ENCODE data around the gene NDUFAF7. TPM values are rescaled to one million over a fixed set of nuclear protein-coding genes. Genes with fewer than 3 reads are reported as not detected.

Gene NDUFAF7
- total and polyA plus RNA-seq, 9 of the 15 experiments (the other 6 are each of a cell fraction or from before 2014, with no cell fraction given): 14.9 to 41.6 (median 23.9) TPM

Other genes with a start within 250 kb of the NDUFAF7 start
Only the 7 nearest of the 8 such genes appear.
- 10.0 and 11.3 TPM in 2 replicates for gene GPATCH11, start 147.1 kb upstream of the NDUFAF7 start, total RNA-seq (2014; rRNA removed)
- gene GPATCH11, start 147.1 kb upstream of the NDUFAF7 start, total RNA-seq (2014; rRNA removed; fragmentation: Illumina TruSeq; extraction: Trizol): 23.9 and 27.1 TPM in 2 replicates
- 20.0 and 22.8 TPM in 2 replicates for gene GPATCH11, start 147.1 kb upstream of the NDUFAF7 start, total RNA-seq (2015; rRNA removed; fragmentation: Illumina TruSeq; extraction: Trizol)
- gene GPATCH11, start 147.1 kb upstream of the NDUFAF7 start, total RNA-seq (2021): 9.9 and 10.5 TPM in 2 replicates
- 12.9 and 18.1 TPM in 2 replicates for gene GPATCH11, start 147.1 kb upstream of the NDUFAF7 start, polyA plus RNA-seq (2011; rRNA removed)
- gene GPATCH11, start 147.1 kb upstream of the NDUFAF7 start, polyA plus RNA-seq (2014; fragmentation: Illumina TruSeq; extraction: Trizol): 18.2 and 21.5 TPM in 2 replicates
- gene GPATCH11, start 147.1 kb upstream of the NDUFAF7 start, polyA plus RNA-seq (2014; fragmentation: Nextera tagmentation; extraction: Ambion mirVana): 10 to 100 TPM in 1 of 2 experiments, 1 to 10 TPM in 1; 7.9 to 11.3 TPM
- 15.2 and 15.6 TPM in 2 replicates for gene GPATCH11, start 147.1 kb upstream of the NDUFAF7 start, polyA plus RNA-seq (2014; rRNA removed)
- 6.8 and 11.6 TPM in 2 replicates for gene EIF2AK2, start 74.7 kb upstream of the NDUFAF7 start, total RNA-seq (2014; rRNA removed)
- gene EIF2AK2, start 74.7 kb upstream of the NDUFAF7 start, total RNA-seq (2014; rRNA removed; fragmentation: Illumina TruSeq; extraction: Trizol): 18.8 and 23.2 TPM in 2 replicates
- gene EIF2AK2, start 74.7 kb upstream of the NDUFAF7 start, total RNA-seq (2015; rRNA removed; fragmentation: Illumina TruSeq; extraction: Trizol): 15.6 and 18.8 TPM in 2 replicates
- gene EIF2AK2, start 74.7 kb upstream of the NDUFAF7 start, total RNA-seq (2021): 17.2 and 17.6 TPM in 2 replicates
- 10.8 and 13.3 TPM in 2 replicates for gene EIF2AK2, start 74.7 kb upstream of the NDUFAF7 start, polyA plus RNA-seq (2011; rRNA removed)
- 14.7 and 19.5 TPM in 2 replicates for gene EIF2AK2, start 74.7 kb upstream of the NDUFAF7 start, polyA plus RNA-seq (2014; fragmentation: Illumina TruSeq; extraction: Trizol)
- 1 to 10 TPM; 3.8 to 5.6 TPM for gene EIF2AK2, start 74.7 kb upstream of the NDUFAF7 start, polyA plus RNA-seq (2014; fragmentation: Nextera tagmentation; extraction: Ambion mirVana)
- 10.7 and 12.5 TPM in 2 replicates for gene EIF2AK2, start 74.7 kb upstream of the NDUFAF7 start, polyA plus RNA-seq (2014; rRNA removed)
- gene SULT6B1, start 43.0 kb upstream of the NDUFAF7 start, total RNA-seq (2014; rRNA removed): not detected in 2 replicates
- gene SULT6B1, start 43.0 kb upstream of the NDUFAF7 start, total RNA-seq (2014; rRNA removed; fragmentation: Illumina TruSeq; extraction: Trizol): not detected in 2 replicates
- gene SULT6B1, start 43.0 kb upstream of the NDUFAF7 start, total RNA-seq (2015; rRNA removed; fragmentation: Illumina TruSeq; extraction: Trizol): not detected in 2 replicates
- gene SULT6B1, start 43.0 kb upstream of the NDUFAF7 start, total RNA-seq (2021): not detected in 2 replicates
- gene SULT6B1, start 43.0 kb upstream of the NDUFAF7 start, polyA plus RNA-seq (2011; rRNA removed): not detected in 2 replicates
- not detected in 2 replicates for gene SULT6B1, start 43.0 kb upstream of the NDUFAF7 start, polyA plus RNA-seq (2014; fragmentation: Illumina TruSeq; extraction: Trizol)
- not detected for gene SULT6B1, start 43.0 kb upstream of the NDUFAF7 start, polyA plus RNA-seq (2014; fragmentation: Nextera tagmentation; extraction: Ambion mirVana)
- not detected in 2 replicates for gene SULT6B1, start 43.0 kb upstream of the NDUFAF7 start, polyA plus RNA-seq (2014; rRNA removed)
- gene CEBPZOS, start 35.2 kb upstream of the NDUFAF7 start, total RNA-seq (2014; rRNA removed): 19.7 and 21.7 TPM in 2 replicates
- gene CEBPZOS, start 35.2 kb upstream of the NDUFAF7 start, total RNA-seq (2014; rRNA removed; fragmentation: Illumina TruSeq; extraction: Trizol): 41.5 and 46.3 TPM in 2 replicates
- gene CEBPZOS, start 35.2 kb upstream of the NDUFAF7 start, total RNA-seq (2015; rRNA removed; fragmentation: Illumina TruSeq; extraction: Trizol): 28.5 and 32.1 TPM in 2 replicates
- gene CEBPZOS, start 35.2 kb upstream of the NDUFAF7 start, total RNA-seq (2021): 48.0 and 48.9 TPM in 2 replicates
- gene CEBPZOS, start 35.2 kb upstream of the NDUFAF7 start, polyA plus RNA-seq (2011; rRNA removed): 48.8 and 53.7 TPM in 2 replicates
- 46.4 and 59.2 TPM in 2 replicates for gene CEBPZOS, start 35.2 kb upstream of the NDUFAF7 start, polyA plus RNA-seq (2014; fragmentation: Illumina TruSeq; extraction: Trizol)
- gene CEBPZOS, start 35.2 kb upstream of the NDUFAF7 start, polyA plus RNA-seq (2014; fragmentation: Nextera tagmentation; extraction: Ambion mirVana): 10 to 100 TPM; 28.5 to 64.8 TPM
- 46.7 and 62.4 TPM in 2 replicates for gene CEBPZOS, start 35.2 kb upstream of the NDUFAF7 start, polyA plus RNA-seq (2014; rRNA removed)
- gene CEBPZ, start 62 bp upstream of the NDUFAF7 start, total RNA-seq (2014; rRNA removed): 63.5 and 77.1 TPM in 2 replicates
- gene CEBPZ, start 62 bp upstream of the NDUFAF7 start, total RNA-seq (2014; rRNA removed; fragmentation: Illumina TruSeq; extraction: Trizol): 160 and 192 TPM in 2 replicates
- gene CEBPZ, start 62 bp upstream of the NDUFAF7 start, total RNA-seq (2015; rRNA removed; fragmentation: Illumina TruSeq; extraction: Trizol): 111 and 118 TPM in 2 replicates
- gene CEBPZ, start 62 bp upstream of the NDUFAF7 start, total RNA-seq (2021): 84.9 and 91.4 TPM in 2 replicates
- gene CEBPZ, start 62 bp upstream of the NDUFAF7 start, polyA plus RNA-seq (2011; rRNA removed): 30.2 and 49.7 TPM in 2 replicates
- 74.8 and 82.8 TPM in 2 replicates for gene CEBPZ, start 62 bp upstream of the NDUFAF7 start, polyA plus RNA-seq (2014; fragmentation: Illumina TruSeq; extraction: Trizol)
- gene CEBPZ, start 62 bp upstream of the NDUFAF7 start, polyA plus RNA-seq (2014; fragmentation: Nextera tagmentation; extraction: Ambion mirVana): 100 to 1,000 TPM in 1 of 2 experiments, 10 to 100 TPM in 1; 56.5 to 102 TPM
- gene CEBPZ, start 62 bp upstream of the NDUFAF7 start, polyA plus RNA-seq (2014; rRNA removed): 63.3 and 68.1 TPM in 2 replicates
- gene PRKD3, start 93.2 kb downstream of the NDUFAF7 start, total RNA-seq (2014; rRNA removed): 14.1 and 14.2 TPM in 2 replicates
- gene PRKD3, start 93.2 kb downstream of the NDUFAF7 start, total RNA-seq (2014; rRNA removed; fragmentation: Illumina TruSeq; extraction: Trizol): 24.3 and 24.5 TPM in 2 replicates
- gene PRKD3, start 93.2 kb downstream of the NDUFAF7 start, total RNA-seq (2015; rRNA removed; fragmentation: Illumina TruSeq; extraction: Trizol): 19.9 and 22.7 TPM in 2 replicates
- 17.7 and 20.7 TPM in 2 replicates for gene PRKD3, start 93.2 kb downstream of the NDUFAF7 start, total RNA-seq (2021)
- 19.7 and 26.7 TPM in 2 replicates for gene PRKD3, start 93.2 kb downstream of the NDUFAF7 start, polyA plus RNA-seq (2011; rRNA removed)
- 16.7 and 17.0 TPM in 2 replicates for gene PRKD3, start 93.2 kb downstream of the NDUFAF7 start, polyA plus RNA-seq (2014; fragmentation: Illumina TruSeq; extraction: Trizol)
- 1 to 10 TPM; 4.7 to 9.2 TPM for gene PRKD3, start 93.2 kb downstream of the NDUFAF7 start, polyA plus RNA-seq (2014; fragmentation: Nextera tagmentation; extraction: Ambion mirVana)
- gene PRKD3, start 93.2 kb downstream of the NDUFAF7 start, polyA plus RNA-seq (2014; rRNA removed): 12.1 and 12.3 TPM in 2 replicates
- not detected in 2 replicates for gene QPCT, start 113.0 kb downstream of the NDUFAF7 start, total RNA-seq (2014; rRNA removed)
- not detected in 2 replicates for gene QPCT, start 113.0 kb downstream of the NDUFAF7 start, total RNA-seq (2014; rRNA removed; fragmentation: Illumina TruSeq; extraction: Trizol)
- not detected in 2 replicates for gene QPCT, start 113.0 kb downstream of the NDUFAF7 start, total RNA-seq (2015; rRNA removed; fragmentation: Illumina TruSeq; extraction: Trizol)
- gene QPCT, start 113.0 kb downstream of the NDUFAF7 start, total RNA-seq (2021): not detected in 2 replicates
- 0.07 TPM in 1 of 2 replicates, not detected in the other for gene QPCT, start 113.0 kb downstream of the NDUFAF7 start, polyA plus RNA-seq (2011; rRNA removed)
- not detected in 2 replicates for gene QPCT, start 113.0 kb downstream of the NDUFAF7 start, polyA plus RNA-seq (2014; fragmentation: Illumina TruSeq; extraction: Trizol)
- gene QPCT, start 113.0 kb downstream of the NDUFAF7 start, polyA plus RNA-seq (2014; fragmentation: Nextera tagmentation; extraction: Ambion mirVana): not detected
- gene QPCT, start 113.0 kb downstream of the NDUFAF7 start, polyA plus RNA-seq (2014; rRNA removed): not detected in 2 replicates

Data from K562 (cell line).